Mesenteric fat pad (tissue), 1 donor: ENCODE measurements around the gene ADAMTS2. TPM values are rescaled to one million over a fixed set of nuclear protein-coding genes. Genes with fewer than 3 reads are reported as not detected.

Experiments
- DNase-seq: peaks from one replicate; pipeline ENCODE4 v3.0.0-alpha.2; 2020; ENCODE audit warnings: low spot score
- total RNA-seq: library from RNA; stranded (reverse); fragmentation: NEBNext Ultra II Directional; extraction: Animal tissue kit (Norgen Biotek cat#: 25700); gene quantifications from one replicate; pipeline ENCODE4 v1.2.1, GENCODE V29; 2021
- donor health status: DM: yes; HTN: yes; CAD: no.

Gene ADAMTS2
- total RNA-seq, 1 donor from 2014 or later: 79.4 TPM

- no peak for DNase-seq
These were observed 213.9 kb downstream of the ADAMTS2 start for GRCh38 chr5:179131321-179131835.

GRCh38 chr5:179130101-179130681 is 215.1 kb downstream of the ADAMTS2 start:
- no peak for DNase-seq

- peak; percentile 68 for DNase-seq
These were observed 215.6 kb downstream of the ADAMTS2 start for GRCh38 chr5:179129607-179130071.

GRCh38 chr5:179128976-179129375 is 216.3 kb downstream of the ADAMTS2 start:
- DNase-seq: peak; percentile 74

GRCh38 chr5:179128041-179128365 is 217.3 kb downstream of the ADAMTS2 start:
- no peak for DNase-seq

- peak; percentile 81 for DNase-seq
These were observed 217.9 kb downstream of the ADAMTS2 start for GRCh38 chr5:179127136-179128040.

GRCh38 chr5:179126506-179126991 is 218.7 kb downstream of the ADAMTS2 start:
- peak; percentile 88 for DNase-seq

GRCh38 chr5:179125789-179126505 is 219.3 kb downstream of the ADAMTS2 start:
- DNase-seq: no peak

- peak; percentile 75 for DNase-seq
These were observed 220.1 kb downstream of the ADAMTS2 start for GRCh38 chr5:179124853-179125788.

GRCh38 chr5:179124273-179124852 is 220.9 kb downstream of the ADAMTS2 start:
- peak; percentile 53 for DNase-seq

- peak; percentile 82 for DNase-seq
These were observed 221.6 kb downstream of the ADAMTS2 start for GRCh38 chr5:179123491-179124272.

- peak; percentile 57 for DNase-seq
These were observed 222.2 kb downstream of the ADAMTS2 start for GRCh38 chr5:179123109-179123426.

- DNase-seq: peak; percentile 83
These were observed 222.7 kb downstream of the ADAMTS2 start for GRCh38 chr5:179122411-179123108.

GRCh38 chr5:179121667-179122111 is 223.6 kb downstream of the ADAMTS2 start:
- peak; percentile 81 for DNase-seq

GRCh38 chr5:179120951-179121666 is 224.2 kb downstream of the ADAMTS2 start:
- peak; percentile 88 for DNase-seq

- peak; percentile 78 for DNase-seq
These were observed 224.8 kb downstream of the ADAMTS2 start for GRCh38 chr5:179120421-179120861.

GRCh38 chr5:179119415-179120170 is 225.7 kb downstream of the ADAMTS2 start:
- peak; percentile 60 for DNase-seq
